Neural crest cell (in vitro differentiated cells): ENCODE measurements around the gene ABHD15. TPM values are rescaled to one million over a fixed set of nuclear protein-coding genes. Genes with fewer than 3 reads are reported as not detected.

ENCODE experiments used
- DNase-seq: peaks from one replicate; pipeline ENCODE4 v3.0.0; 2021; ENCODE audit warnings: low read depth, mixed read lengths, low spot score
- H3K27ac Mint-ChIP-seq: one replicate; pipeline ENCODE4 v1.8.0; 2021; ENCODE audit warnings: mild to moderate bottlenecking, mixed read lengths; ENCODE audit not compliant: unreplicated experiment
- H3K27me3 Mint-ChIP-seq: 2 replicates; pipeline ENCODE4 v1.8.0; 2021; ENCODE audit warnings: low read depth, mild to moderate bottlenecking, mixed read lengths
- H3K36me3 Mint-ChIP-seq: 2 replicates; pipeline ENCODE4 v1.8.0; 2021; ENCODE audit warnings: low read depth, mild to moderate bottlenecking, mixed read lengths
- H3K4me1 Mint-ChIP-seq: 2 replicates; pipeline ENCODE4 v1.8.0; 2021; ENCODE audit warnings: mixed read lengths
- H3K4me3 Mint-ChIP-seq: one replicate; pipeline ENCODE4 v1.8.0; 2021; ENCODE audit warnings: mild to moderate bottlenecking, mixed read lengths
- H3K9me3 Mint-ChIP-seq: 2 replicates; pipeline ENCODE4 v1.8.0; 2021; ENCODE audit warnings: mixed read lengths
- total RNA-seq: library from RNA; stranded (reverse); gene quantifications from 2 replicates; pipeline ENCODE4 v1.2.1, GENCODE V29; 2021
- TF ChIP-seq, protein P1 (sequence below): fragments of 200-600 bp; sonication (generic); conservative IDR thresholded peaks from 2 replicates; pipeline ENCODE4 v1.5.0; 2021; ENCODE audit warnings: antibody characterized with exemption, mild to moderate bottlenecking

ABHD15 gene
- total RNA-seq, 1 donor from 2014 or later = 4.2 TPM

DNA sequence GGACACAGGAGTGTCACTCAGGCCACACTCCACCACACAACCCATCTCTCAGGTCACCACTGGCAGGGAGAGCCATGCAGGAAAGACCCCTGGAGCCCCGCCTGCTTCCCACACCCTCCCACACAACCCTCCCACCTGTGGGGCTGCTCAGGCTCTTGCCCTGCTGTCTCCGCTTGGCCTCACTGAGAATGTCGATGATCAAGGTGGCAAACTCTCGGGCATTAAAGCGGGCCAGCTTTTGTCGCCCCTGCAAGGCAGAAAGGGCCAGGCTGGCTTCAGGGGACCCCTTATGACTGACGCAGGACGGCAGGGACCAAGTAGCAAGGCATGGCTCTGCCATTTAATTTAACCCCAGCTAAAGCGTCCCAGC, 10.1 kb upstream of the ABHD15 start:
- H3K27ac Mint-ChIP-seq = no peak overlapping the region
- H3K36me3 Mint-ChIP-seq = peaks cover 3% of the 10 kb centered on the region
- TF ChIP-seq, protein P1, sequence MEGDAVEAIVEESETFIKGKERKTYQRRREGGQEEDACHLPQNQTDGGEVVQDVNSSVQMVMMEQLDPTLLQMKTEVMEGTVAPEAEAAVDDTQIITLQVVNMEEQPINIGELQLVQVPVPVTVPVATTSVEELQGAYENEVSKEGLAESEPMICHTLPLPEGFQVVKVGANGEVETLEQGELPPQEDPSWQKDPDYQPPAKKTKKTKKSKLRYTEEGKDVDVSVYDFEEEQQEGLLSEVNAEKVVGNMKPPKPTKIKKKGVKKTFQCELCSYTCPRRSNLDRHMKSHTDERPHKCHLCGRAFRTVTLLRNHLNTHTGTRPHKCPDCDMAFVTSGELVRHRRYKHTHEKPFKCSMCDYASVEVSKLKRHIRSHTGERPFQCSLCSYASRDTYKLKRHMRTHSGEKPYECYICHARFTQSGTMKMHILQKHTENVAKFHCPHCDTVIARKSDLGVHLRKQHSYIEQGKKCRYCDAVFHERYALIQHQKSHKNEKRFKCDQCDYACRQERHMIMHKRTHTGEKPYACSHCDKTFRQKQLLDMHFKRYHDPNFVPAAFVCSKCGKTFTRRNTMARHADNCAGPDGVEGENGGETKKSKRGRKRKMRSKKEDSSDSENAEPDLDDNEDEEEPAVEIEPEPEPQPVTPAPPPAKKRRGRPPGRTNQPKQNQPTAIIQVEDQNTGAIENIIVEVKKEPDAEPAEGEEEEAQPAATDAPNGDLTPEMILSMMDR = no peak
- no peak overlapping the region for H3K4me3 Mint-ChIP-seq
- H3K4me1 Mint-ChIP-seq = peaks cover 11% of the 10 kb centered on the region
- no peaks in the 10 kb centered on the region for H3K27me3 Mint-ChIP-seq
- no peaks in the 10 kb centered on the region for H3K9me3 Mint-ChIP-seq
- no peak for DNase-seq

DNA sequence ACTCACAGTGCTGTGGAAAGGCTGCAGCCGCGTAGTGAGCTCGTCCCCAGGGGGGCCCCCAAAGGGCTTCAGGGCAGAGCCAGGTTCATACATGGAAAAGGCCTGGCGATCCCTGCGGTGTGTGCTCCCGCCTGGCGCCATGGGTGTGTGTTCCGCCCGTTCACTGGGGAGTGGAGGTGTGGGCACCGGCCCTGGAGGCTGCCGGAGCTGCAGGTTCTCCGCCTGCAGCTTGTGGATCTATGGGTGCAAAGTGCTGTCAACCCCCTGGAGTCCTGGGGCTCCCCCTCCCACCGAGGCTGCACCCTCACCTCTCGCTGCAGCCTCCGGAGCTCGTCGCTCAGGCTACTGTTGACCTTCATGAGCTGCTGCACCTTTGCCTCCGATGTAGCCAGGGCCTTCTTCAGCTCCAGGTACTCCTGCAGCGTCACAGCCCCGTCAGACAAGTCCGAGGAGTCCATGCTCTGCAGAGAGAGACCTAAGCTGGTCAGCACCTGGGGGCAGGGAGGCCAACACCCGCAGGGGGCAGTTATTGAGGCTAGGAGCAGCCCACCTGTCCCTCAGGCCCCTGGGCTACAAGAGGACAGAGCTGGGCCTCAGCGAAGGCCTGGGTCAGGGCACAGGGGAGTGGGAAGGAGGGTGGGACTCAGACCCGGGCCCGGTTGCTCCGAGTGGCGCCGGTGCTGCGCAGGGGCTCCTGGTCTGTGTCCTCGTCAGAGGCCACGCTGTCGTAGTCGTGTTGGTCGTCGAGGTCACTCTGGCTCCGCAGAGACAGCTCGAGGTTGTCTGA, 9.6 kb upstream of the ABHD15 start:
- Mint-ChIP-seq H3K36me3 (peaks cover 3% of the 10 kb centered on the region), H3K4me3 (no peak overlapping the region), H3K4me1 (peaks cover 11% of the 10 kb centered on the region), H3K27me3 (no peaks in the 10 kb centered on the region), H3K27ac (no peak overlapping the region), H3K9me3 (no peaks in the 10 kb centered on the region)
- TF ChIP-seq, protein P1 = no peak
- no peak for DNase-seq

DNA sequence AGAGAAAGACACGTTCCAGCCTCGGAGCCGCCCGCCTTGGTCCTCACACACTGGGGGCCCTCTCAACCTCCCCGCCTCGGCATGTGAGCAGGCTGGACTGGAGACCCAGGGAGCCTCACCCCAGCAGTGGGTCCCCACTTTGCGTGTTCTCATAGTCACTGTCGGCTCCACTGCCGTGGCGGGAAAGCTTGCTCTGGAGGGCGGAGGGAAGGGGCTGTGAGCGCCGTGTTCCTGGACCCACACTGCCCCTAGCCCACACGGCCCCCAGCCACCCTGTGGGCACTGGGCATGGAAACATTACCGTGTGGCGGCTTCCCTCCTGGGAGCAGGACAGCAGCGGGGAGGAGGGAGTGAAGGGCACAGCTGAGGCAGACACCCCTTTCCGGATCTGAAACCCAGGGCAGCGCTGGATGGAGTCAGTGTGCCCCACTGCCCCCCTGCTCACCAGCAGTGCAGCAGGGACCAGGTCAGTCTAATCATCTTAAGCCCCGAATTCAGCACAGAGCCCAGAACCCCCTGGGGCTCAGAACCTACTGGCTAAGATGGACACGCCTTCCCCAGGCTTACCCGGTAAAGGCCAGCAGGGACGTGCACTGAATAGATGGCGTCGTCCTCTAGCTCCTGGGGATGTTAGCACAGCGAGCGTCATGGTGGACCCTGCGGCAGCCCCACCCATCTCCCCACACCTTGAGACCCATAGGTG, 8.8 kb upstream of the ABHD15 start:
- Mint-ChIP-seq H3K36me3 (peaks cover 3% of the 10 kb centered on the region), H3K4me3 (peak overlapping the region; percentile 62), H3K9me3 (no peaks in the 10 kb centered on the region), H3K27ac (no peak overlapping the region), H3K4me1 (peaks cover 18% of the 10 kb centered on the region), H3K27me3 (peaks cover under 1% of the 10 kb centered on the region)
- TF ChIP-seq, protein P1 = no peak
- no peak for DNase-seq

DNA sequence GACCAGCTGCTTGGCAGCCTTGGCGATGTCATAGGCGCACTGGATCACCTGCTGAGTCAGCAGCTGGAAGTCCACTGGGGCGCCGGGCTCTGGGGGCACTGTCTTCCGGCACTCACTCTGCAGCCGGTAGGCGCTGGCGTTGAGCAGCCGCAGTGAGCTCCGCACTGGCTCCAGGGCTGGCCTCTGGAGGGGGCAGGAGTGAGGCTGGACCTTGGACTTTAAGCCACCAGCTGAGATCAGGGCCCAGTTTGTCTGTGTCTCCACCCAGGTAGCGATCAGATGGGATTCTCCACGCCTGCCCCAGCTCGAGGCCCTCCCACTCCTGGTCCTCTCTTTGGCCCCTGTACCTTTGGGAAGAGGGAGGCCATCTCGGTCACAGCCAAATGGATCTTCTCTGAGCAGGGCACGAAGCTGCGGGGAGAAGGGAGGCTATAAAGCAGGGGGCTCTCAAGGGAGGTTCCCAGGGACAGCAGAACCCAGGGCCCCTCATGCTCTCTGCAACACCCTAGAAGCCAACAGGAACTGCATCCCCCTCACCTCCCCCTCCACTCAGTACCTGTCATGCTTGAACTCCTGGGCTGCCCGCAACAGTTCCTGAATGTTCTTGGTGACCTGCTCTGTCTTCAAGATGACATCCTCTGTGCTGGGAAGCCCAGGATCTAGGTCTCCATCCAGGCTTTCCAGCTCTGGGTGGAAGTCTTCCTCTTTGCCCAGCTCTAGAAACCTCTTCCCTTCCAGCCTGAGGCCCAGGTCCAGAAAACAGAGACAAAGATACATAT, 8.1 kb upstream of the ABHD15 start:
- Mint-ChIP-seq H3K27ac (peak overlapping the region; percentile 45), H3K27me3 (peaks cover 2% of the 10 kb centered on the region), H3K36me3 (no peaks in the 10 kb centered on the region), H3K4me1 (peaks cover 14% of the 10 kb centered on the region), H3K4me3 (peak overlapping the region; percentile 62), H3K9me3 (no peaks in the 10 kb centered on the region)
- TF ChIP-seq, protein P1 = no peak
- no peak for DNase-seq

DNA sequence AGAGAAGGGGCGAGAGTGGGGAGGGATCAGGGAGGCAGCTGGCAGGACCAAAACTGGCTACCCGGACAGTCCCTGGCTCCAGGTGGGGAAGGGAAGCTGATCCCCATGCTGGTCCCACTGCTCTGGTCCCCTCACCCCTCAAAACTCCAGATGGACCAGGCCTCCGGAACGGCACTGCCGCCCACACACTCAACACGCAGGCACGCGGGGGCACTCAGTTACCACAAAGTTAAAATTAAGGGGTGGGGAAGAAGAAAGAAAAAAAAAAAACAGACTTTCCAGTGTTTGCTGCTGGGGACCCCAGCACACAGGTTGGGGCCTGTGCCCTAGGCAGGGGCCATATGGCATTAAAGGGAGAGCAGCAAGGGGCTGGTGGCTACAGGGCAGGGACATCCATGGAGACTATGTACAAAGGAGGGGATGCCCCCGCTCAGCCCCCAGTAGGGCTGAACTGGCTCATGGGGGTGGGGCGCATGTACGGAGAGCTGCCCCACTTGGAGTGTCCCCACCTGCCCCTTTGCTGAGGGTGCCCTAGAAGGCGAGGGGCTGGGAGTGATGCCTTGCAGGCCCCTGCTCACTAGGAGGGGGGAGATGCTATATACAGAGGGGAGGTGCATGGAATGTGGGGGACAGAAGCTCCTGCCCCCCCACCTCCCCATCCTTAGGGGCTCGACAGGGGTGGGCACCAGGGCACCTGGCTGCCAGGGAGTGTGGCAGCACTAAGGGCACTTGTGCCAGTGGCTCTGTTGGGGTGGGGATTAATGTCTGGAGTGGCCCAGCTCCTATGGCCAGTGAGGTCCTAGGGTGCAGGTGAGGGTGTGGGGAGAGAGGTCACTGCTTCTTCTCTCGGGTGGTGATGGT, 7.3 kb upstream of the ABHD15 start:
- no peak overlapping the region for H3K27ac Mint-ChIP-seq
- TF ChIP-seq, protein P1 = no peak

More for the DNA sequence above, 7.3 kb upstream of the ABHD15 start:
- Mint-ChIP-seq H3K36me3 (no peaks in the 10 kb centered on the region), H3K9me3 (no peaks in the 10 kb centered on the region), H3K4me1 (peaks cover 17% of the 10 kb centered on the region), H3K27me3 (peaks cover 5% of the 10 kb centered on the region), H3K4me3 (peak overlapping the region; percentile 62)
- no peak for DNase-seq
